Endodermal cell (in vitro differentiated cells): ENCODE data around the gene LMF2. TPM values are rescaled to one million over a fixed set of nuclear protein-coding genes. Genes with fewer than 3 reads are reported as not detected.

Experiments
- DNase-seq: peaks from one replicate; pipeline ENCODE4 v3.0.0-alpha.2; 2017
- H3K27ac ChIP-seq: 2 replicates; pipeline ENCODE4 v1.5.1; 2013; ENCODE audit warnings: mild to moderate bottlenecking, low read depth, low read length, moderate library complexity
- H3K27me3 ChIP-seq: 2 replicates; pipeline ENCODE4 v1.6.1; 2013; ENCODE audit warnings: mild to moderate bottlenecking, low read length, moderate library complexity; ENCODE audit not compliant: insufficient read depth, control insufficient read depth, poor library complexity, severe bottlenecking
- H3K36me3 ChIP-seq: 2 replicates; pipeline ENCODE4 v1.7.0; 2013; ENCODE audit warnings: mild to moderate bottlenecking, low read length, moderate library complexity; ENCODE audit not compliant: control insufficient read depth, insufficient read depth
- H3K4me1 ChIP-seq: one replicate; pipeline ENCODE4 v1.7.0; 2013; ENCODE audit warnings: low read length; ENCODE audit not compliant: control insufficient read depth, insufficient read depth
- H3K4me3 ChIP-seq: 2 replicates; pipeline ENCODE4 v1.5.1; 2013; ENCODE audit warnings: mild to moderate bottlenecking, low read length, moderate library complexity
- H3K9ac ChIP-seq: 2 replicates; pipeline ENCODE4 v1.6.1; 2013; ENCODE audit warnings: mild to moderate bottlenecking, low read length, moderate library complexity; ENCODE audit not compliant: poor library complexity, severe bottlenecking; ENCODE audit errors: extremely low read depth
- H3K9me3 ChIP-seq: 2 replicates; pipeline ENCODE4 v1.6.1; 2013; ENCODE audit warnings: mild to moderate bottlenecking, low read length, moderate library complexity; ENCODE audit not compliant: control insufficient read depth
- H3K27ac Mint-ChIP-seq: 2 replicates; pipeline ENCODE4 v1.8.0; 2020; ENCODE audit warnings: mixed read lengths
- H3K27me3 Mint-ChIP-seq: 2 replicates; pipeline ENCODE4 v1.8.0; 2021; ENCODE audit warnings: mild to moderate bottlenecking, mixed read lengths; ENCODE audit not compliant: insufficient read depth
- H3K36me3 Mint-ChIP-seq: 2 replicates; pipeline ENCODE4 v1.8.0; 2020; ENCODE audit warnings: low read depth, mixed read lengths
- H3K4me1 Mint-ChIP-seq: 2 replicates; pipeline ENCODE4 v1.8.0; 2020; ENCODE audit warnings: mixed read lengths
- H3K4me3 Mint-ChIP-seq: 2 replicates; pipeline ENCODE4 v1.8.0; 2020; ENCODE audit warnings: mild to moderate bottlenecking, moderate library complexity, mixed read lengths
- H3K9me3 Mint-ChIP-seq: 2 replicates; pipeline ENCODE4 v1.8.0; 2020; ENCODE audit warnings: mild to moderate bottlenecking, mixed read lengths
- CTCF ChIP-seq: fragments of 200-600 bp; sonication (generic); conservative IDR thresholded peaks from 2 replicates; pipeline ENCODE4 v1.5.0; 2021; ENCODE audit warnings: antibody characterized with exemption, mild to moderate bottlenecking
- WGBS, 2 experiments: methylation state at CpG; one replicate each; pipeline versions ENCODE4 v1.1.5 to v1.1.7; 2013; ENCODE audit warnings: missing lambda C conversion rate in 2 of 2, mixed read lengths in 1 of 2; ENCODE audit not compliant: insufficient coverage in 1 of 2, insufficient read length in 1 of 2; 5-methylcytosine and 5-hydroxymethylcytosine counted together
- total RNA-seq, 2 donors: library from RNA; stranded (reverse); fragmentation: NEBNext Ultra II Directional in 1 of 2; extraction: Animal tissue kit (Norgen Biotek cat#: 25700) in 1 of 2; gene quantifications; 2 replicates in 1 of 2; 3 replicates in 1 of 2; pipeline ENCODE4 v1.2.1, GENCODE V29; 2021

The LMF2 gene
- total RNA-seq, 2 donors from 2014 or later, result 58.8 to 65.2 TPM

DNA sequence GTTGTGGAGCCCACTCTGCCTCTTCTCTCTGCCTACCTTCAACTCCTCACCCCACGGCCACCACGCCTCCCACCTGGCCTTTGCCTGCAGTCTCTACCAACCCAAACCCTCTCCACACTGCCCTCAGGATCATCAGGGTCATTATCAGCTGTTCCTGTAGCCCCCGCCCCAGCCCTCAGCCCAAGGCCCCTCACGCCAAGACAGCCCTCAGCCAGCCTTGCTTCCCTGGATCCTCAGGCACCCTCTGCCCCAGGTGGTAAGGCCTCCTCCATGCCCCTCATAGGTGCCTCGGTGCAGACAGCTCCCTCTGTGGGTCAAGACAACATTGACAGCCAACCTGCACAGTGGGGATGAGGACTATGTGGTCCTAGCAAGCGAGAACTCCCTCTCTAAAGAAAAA, 34.4 kb downstream of the LMF2 start:
- H3K27ac Mint-ChIP-seq, result no peak overlapping the region
- Histone ChIP-seq H3K27me3 (no peaks in the 10 kb centered on the region), H3K4me1 (peaks cover 14% of the 10 kb centered on the region), H3K27ac (no peak overlapping the region), H3K4me3 (peak overlapping the region; percentile 85), H3K9me3 (no peaks in the 10 kb centered on the region), H3K36me3 (peaks cover 3% of the 10 kb centered on the region), H3K9ac (no peak overlapping the region)
- H3K4me3 Mint-ChIP-seq, result peak overlapping the region; percentile 74
- peaks cover 25% of the 10 kb centered on the region for H3K4me1 Mint-ChIP-seq
- WGBS, 2 experiments, result 84 to 86% methylated on average over 5 to 6 of the region's 6 CpGs
- peak; percentile 80 for DNase-seq
- peak; percentile 67 for TF ChIP-seq CTCF
- H3K9me3 Mint-ChIP-seq, result no peaks in the 10 kb centered on the region
- no peaks in the 10 kb centered on the region for H3K36me3 Mint-ChIP-seq
- H3K27me3 Mint-ChIP-seq, result peaks cover 19% of the 10 kb centered on the region

DNA sequence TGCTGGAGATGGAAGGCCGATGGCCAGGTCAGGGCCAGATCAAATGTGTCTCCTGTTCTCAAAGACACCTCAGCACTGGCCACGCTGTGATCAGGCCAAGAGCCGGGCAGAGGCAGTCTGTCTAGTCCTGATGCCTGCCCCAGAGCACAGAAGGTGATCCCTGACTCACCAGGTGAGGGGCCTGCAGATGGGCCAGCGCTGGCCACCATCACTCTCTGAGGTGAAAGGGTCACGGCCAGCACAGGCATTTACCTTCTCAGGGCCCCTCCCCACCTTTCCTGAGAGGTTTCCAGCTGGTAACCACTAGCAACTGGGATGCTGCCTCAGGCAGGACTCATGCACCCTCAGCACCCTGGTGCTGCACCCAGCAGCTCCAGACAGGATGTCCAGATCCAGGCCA, 35.5 kb downstream of the LMF2 start:
- 79 to 87% methylated on average over 3 to 5 of the region's 5 CpGs for WGBS, 2 experiments
- Histone ChIP-seq H3K27ac (no peak overlapping the region), H3K9me3 (no peaks in the 10 kb centered on the region), H3K4me1 (peaks cover 14% of the 10 kb centered on the region), H3K36me3 (peaks cover 8% of the 10 kb centered on the region), H3K27me3 (no peaks in the 10 kb centered on the region), H3K9ac (no peak overlapping the region), H3K4me3 (no peak overlapping the region)
- no peak for TF ChIP-seq CTCF
- Mint-ChIP-seq H3K27me3 (peaks cover 8% of the 10 kb centered on the region), H3K27ac (no peak overlapping the region), H3K9me3 (no peaks in the 10 kb centered on the region), H3K4me3 (no peak overlapping the region), H3K4me1 (peaks cover 25% of the 10 kb centered on the region), H3K36me3 (peaks cover 5% of the 10 kb centered on the region)
- DNase-seq, result no peak

DNA sequence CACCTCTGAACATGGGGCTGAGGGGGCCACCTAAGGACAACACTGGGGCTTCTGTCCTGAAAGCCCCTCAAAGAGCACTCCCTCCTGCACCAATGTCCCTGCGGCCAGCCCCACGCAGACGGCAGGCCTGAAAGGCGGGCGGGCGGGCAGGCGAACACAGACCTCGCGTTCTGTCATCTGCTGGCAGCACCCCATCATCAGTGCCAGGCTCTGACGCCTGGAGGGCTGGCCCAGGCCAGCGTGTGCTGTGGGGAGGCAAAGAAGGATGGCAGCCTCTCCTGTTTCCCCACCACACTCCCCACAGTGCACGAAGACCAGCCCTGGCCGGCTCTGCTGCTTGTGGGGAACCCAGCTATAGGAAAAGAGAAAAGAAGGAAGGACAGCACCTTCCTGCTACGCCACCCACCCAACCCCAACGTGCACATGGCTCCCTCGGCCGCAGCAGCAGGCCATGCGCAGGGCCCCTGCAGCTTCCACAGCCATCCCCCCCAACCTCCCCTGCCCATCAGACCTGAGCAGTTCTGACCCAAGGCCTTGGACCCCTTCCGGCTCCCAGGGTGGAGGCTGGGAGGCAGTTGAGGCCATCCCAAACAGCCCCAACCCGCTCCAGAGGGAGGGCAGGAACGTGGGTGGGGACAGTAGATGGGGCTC, 36.2 kb downstream of the LMF2 start:
- Mint-ChIP-seq H3K36me3 (peaks cover 12% of the 10 kb centered on the region), H3K9me3 (no peaks in the 10 kb centered on the region)
- WGBS, 2 experiments, result 90 to 92% methylated on average over 10 to 18 of the region's 21 CpGs

More for the DNA sequence above, 36.2 kb downstream of the LMF2 start:
- H3K27me3 ChIP-seq, result no peaks in the 10 kb centered on the region
- no peak overlapping the region for H3K4me3 ChIP-seq
- no peak overlapping the region for H3K9ac ChIP-seq
- peaks cover 14% of the 10 kb centered on the region for H3K4me1 ChIP-seq
- DNase-seq, result no peak
- H3K27me3 Mint-ChIP-seq, result peaks cover 4% of the 10 kb centered on the region
- H3K4me3 Mint-ChIP-seq, result no peak overlapping the region
- no peaks in the 10 kb centered on the region for H3K9me3 ChIP-seq
- peaks cover 8% of the 10 kb centered on the region for H3K36me3 ChIP-seq
- no peak overlapping the region for H3K27ac Mint-ChIP-seq
- H3K27ac ChIP-seq, result no peak overlapping the region
- TF ChIP-seq CTCF, result no peak
- peaks cover 25% of the 10 kb centered on the region for H3K4me1 Mint-ChIP-seq
